DND-41 (cell line): ENCODE data around the gene PRKAG2.

Experiments used
- ATAC-seq: fragments of 200-7000 bp; cut with Tn5 transposase; 3 replicates; pipeline ENCODE4 v1.9.1; 2021; ENCODE audit warnings: low read depth; ENCODE audit not compliant: insufficient read depth
- DNase-seq: peaks from one replicate; pipeline ENCODE4 v3.0.0-alpha.2; 2020
- H2AFZ ChIP-seq: 2 replicates; pipeline ENCODE4 v1.6.0; 2012; ENCODE audit warnings: low read depth, low read length
- H3K27ac ChIP-seq: 2 replicates; pipeline ENCODE4 v1.5.1; 2012; ENCODE audit warnings: low read length, inconsistent platforms
- H3K27me3 ChIP-seq: fragments of 200-600 bp; sonication (generic); 2 replicates; pipeline ENCODE4 v1.6.0; 2012; ENCODE audit warnings: low read length, mild to moderate bottlenecking, inconsistent platforms; ENCODE audit not compliant: insufficient read depth, poor library complexity
- H3K36me3 ChIP-seq: 2 replicates; pipeline ENCODE4 v1.5.1; 2012; ENCODE audit warnings: low read length, inconsistent platforms; ENCODE audit not compliant: insufficient read depth
- H3K4me1 ChIP-seq: 2 replicates; pipeline ENCODE4 v1.5.1; 2012; ENCODE audit warnings: mild to moderate bottlenecking, low read length; ENCODE audit not compliant: insufficient read depth
- H3K4me2 ChIP-seq: 2 replicates; pipeline ENCODE4 v1.6.0; 2012; ENCODE audit warnings: mild to moderate bottlenecking, moderate library complexity, low read length, inconsistent platforms; ENCODE audit not compliant: insufficient read depth
- H3K4me3 ChIP-seq, 2 experiments: fragments of 200-600 bp in 1 of 2; shearing (Covaris generic) in 1 of 2; 2 replicates each; pipeline ENCODE4 v1.5.1; 2012 to 2016; ENCODE audit warnings: inconsistent platforms in 2 of 2, low read length in 2 of 2, mild to moderate bottlenecking in 2 of 2, low read depth in 1 of 2, moderate library complexity in 1 of 2
- H3K79me2 ChIP-seq: 2 replicates; pipeline ENCODE4 v1.6.0; 2012; ENCODE audit warnings: low read length, inconsistent platforms; ENCODE audit not compliant: insufficient read depth
- H3K9ac ChIP-seq: 2 replicates; pipeline ENCODE4 v1.6.0; 2012; ENCODE audit warnings: low read depth, mild to moderate bottlenecking, inconsistent platforms, low read length, moderate library complexity
- H3K9me3 ChIP-seq: 2 replicates; pipeline ENCODE4 v1.5.1; 2012; ENCODE audit warnings: low read length, moderate library complexity, mild to moderate bottlenecking, inconsistent platforms; ENCODE audit not compliant: insufficient read depth, severe bottlenecking
- H4K20me1 ChIP-seq: 2 replicates; pipeline ENCODE4 v1.6.0; 2012; ENCODE audit warnings: low read length; ENCODE audit not compliant: insufficient read depth
- EZH2 ChIP-seq: IDR thresholded peaks from 3 replicates; pipeline ENCODE4 v1.6.1; 2012; ENCODE audit warnings: borderline replicate concordance, low read depth, mild to moderate bottlenecking, moderate library complexity, low read length, inconsistent platforms; ENCODE audit not compliant: severe bottlenecking
- TF ChIP-seq, protein P1 (sequence below): IDR thresholded peaks from 2 replicates; pipeline ENCODE4 v1.5.1; 2012; ENCODE audit warnings: borderline replicate concordance, low read length, moderate library complexity, mild to moderate bottlenecking; ENCODE audit not compliant: poor library complexity, severe bottlenecking; ENCODE audit errors: extremely low read depth

The PRKAG2 gene

DNA sequence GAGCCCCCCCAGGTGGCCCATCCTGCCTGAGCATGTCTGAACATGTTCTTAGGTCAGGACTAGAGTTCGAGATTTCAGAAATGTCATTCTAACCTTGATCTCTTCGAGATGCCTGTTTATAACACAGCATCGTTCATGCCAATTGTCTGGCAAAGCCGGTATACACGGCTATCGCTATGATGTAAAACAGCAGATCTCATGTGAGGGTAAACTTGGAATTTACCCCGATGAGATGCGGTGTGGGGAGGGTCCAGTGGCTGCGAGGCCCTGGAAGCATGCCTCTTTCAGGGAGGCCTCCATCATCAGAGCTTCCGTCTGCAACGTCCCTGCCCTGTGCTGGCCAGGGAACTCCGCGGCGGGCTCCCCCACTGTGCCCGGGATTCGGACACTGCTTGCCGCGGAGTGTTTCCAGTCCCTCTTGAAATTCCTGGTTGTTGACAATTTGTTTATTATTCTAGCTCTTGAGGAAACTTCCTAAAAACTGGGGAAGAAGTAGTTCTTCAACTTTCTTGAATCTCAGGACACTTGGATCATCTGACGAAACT is 188.6 kb downstream of the PRKAG2 start:
- Histone ChIP-seq H3K9me3 (no peaks in the 10 kb centered on the region), H3K4me2 (no peak overlapping the region), H4K20me1 (no peaks in the 10 kb centered on the region; the same call in 1 of the 2 replicates), H3K79me2 (no peaks in the 10 kb centered on the region), H2AFZ (no peak overlapping the region), H3K4me3 (no peak overlapping the region), H3K27me3 (peaks cover 17% of the 10 kb centered on the region), H3K36me3 (no peaks in the 10 kb centered on the region), H3K9ac (no peak overlapping the region), H3K4me1 (no peaks in the 10 kb centered on the region), H3K27ac (no peak overlapping the region)
- no peak for DNase-seq
- no peak for ATAC-seq
- TF ChIP-seq EZH2 = no peak
- TF ChIP-seq, protein P1, sequence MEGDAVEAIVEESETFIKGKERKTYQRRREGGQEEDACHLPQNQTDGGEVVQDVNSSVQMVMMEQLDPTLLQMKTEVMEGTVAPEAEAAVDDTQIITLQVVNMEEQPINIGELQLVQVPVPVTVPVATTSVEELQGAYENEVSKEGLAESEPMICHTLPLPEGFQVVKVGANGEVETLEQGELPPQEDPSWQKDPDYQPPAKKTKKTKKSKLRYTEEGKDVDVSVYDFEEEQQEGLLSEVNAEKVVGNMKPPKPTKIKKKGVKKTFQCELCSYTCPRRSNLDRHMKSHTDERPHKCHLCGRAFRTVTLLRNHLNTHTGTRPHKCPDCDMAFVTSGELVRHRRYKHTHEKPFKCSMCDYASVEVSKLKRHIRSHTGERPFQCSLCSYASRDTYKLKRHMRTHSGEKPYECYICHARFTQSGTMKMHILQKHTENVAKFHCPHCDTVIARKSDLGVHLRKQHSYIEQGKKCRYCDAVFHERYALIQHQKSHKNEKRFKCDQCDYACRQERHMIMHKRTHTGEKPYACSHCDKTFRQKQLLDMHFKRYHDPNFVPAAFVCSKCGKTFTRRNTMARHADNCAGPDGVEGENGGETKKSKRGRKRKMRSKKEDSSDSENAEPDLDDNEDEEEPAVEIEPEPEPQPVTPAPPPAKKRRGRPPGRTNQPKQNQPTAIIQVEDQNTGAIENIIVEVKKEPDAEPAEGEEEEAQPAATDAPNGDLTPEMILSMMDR = no peak

DNA sequence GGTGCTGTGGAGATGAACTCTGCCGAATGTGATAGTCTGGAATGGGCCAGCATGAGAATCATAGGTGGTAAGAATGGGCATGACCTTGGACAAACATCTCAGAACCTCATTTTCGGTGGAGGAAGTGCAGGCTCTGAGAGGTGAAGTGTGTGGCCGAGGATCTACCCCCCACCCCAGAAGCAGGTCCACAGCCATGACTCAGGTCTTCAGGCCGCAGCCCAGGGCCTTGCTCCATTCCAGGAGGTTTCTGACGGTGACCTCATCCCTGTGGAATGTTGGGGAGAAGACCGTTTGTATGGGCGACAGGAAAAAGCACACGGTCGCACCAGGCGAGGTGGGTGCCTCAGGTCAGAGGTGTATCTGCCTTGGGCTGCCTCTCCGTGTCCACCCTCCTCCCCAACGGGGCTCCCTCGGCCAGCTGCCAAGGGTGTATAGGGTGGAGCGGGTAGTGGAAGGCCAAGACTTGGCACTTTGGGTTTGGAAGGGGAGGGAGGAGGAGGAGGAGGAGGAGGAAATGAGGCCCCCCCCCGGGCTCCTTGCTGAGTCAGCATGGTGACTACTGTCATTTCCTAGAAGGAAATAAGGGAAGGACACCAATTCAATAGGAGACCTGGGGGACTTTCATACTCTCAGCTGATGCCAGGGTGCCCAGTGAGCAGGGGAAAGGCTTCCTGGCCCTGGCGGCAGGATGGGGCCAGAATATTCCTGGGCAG is 189.2 kb downstream of the PRKAG2 start:
- DNase-seq (no peak), ATAC-seq (no peak)
- Histone ChIP-seq H3K9ac (no peak overlapping the region), H3K4me3 (no peak overlapping the region), H3K27ac (no peak overlapping the region), H3K79me2 (no peaks in the 10 kb centered on the region), H2AFZ (no peak overlapping the region), H3K4me1 (no peaks in the 10 kb centered on the region), H3K36me3 (no peaks in the 10 kb centered on the region), H4K20me1 (no peaks in the 10 kb centered on the region; the same call in 1 of the 2 replicates), H3K4me2 (no peak overlapping the region), H3K9me3 (no peaks in the 10 kb centered on the region), H3K27me3 (peaks cover 17% of the 10 kb centered on the region)
- no peak for TF ChIP-seq EZH2
- TF ChIP-seq, protein P1 = no peak

DNA sequence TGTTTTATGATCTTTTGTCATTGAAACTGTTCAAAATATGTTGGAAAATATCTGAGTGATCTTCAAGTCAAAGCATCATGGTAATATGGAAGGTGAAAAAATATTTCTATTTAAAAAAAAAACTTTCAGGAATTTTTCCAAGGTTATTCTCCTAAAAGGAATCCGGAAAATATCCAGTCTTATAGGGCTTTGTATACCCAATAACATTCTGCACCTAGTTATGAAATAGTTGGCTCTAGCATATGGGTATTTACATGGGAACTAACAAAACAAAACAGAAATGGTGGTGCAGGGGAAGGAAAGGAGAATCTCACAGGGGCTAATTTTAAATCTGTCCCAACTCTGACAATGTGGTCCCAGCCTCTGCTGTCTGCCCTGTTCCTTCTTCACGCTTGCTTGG is 190.1 kb downstream of the PRKAG2 start:
- Histone ChIP-seq H3K36me3 (no peaks in the 10 kb centered on the region), H3K79me2 (no peaks in the 10 kb centered on the region), H4K20me1 (no peaks in the 10 kb centered on the region; the same call in 1 of the 2 replicates), H3K4me3 (no peak overlapping the region), H3K9ac (no peak overlapping the region), H3K9me3 (no peaks in the 10 kb centered on the region), H2AFZ (no peak overlapping the region), H3K4me1 (no peaks in the 10 kb centered on the region), H3K27ac (no peak overlapping the region), H3K4me2 (no peak overlapping the region), H3K27me3 (peaks cover 17% of the 10 kb centered on the region)
- ATAC-seq = no peak
- DNase-seq = no peak
- no peak for TF ChIP-seq EZH2
- TF ChIP-seq, protein P1 = no peak
